Ectodermal cell (in vitro differentiated cells): ENCODE data around the gene TSTD2.
"Not testable (repeated sequence)": the region's sequence is repeated elsewhere in the genome, so short reads cannot be mapped to it uniquely, and the experiment has no call there.

Experiments used
- H3K27ac ChIP-seq: 2 replicates; pipeline ENCODE4 v1.7.0; 2013; ENCODE audit warnings: mild to moderate bottlenecking, low read depth, low read length; ENCODE audit not compliant: insufficient read depth, poor library complexity, severe bottlenecking
- H3K27me3 ChIP-seq: 2 replicates; pipeline ENCODE4 v1.7.0; 2013; ENCODE audit warnings: mild to moderate bottlenecking, low read length; ENCODE audit not compliant: insufficient read depth, control insufficient read depth, poor library complexity, severe bottlenecking
- H3K36me3 ChIP-seq: one replicate; pipeline ENCODE4 v1.7.0; 2013; ENCODE audit warnings: low read length; ENCODE audit not compliant: control insufficient read depth, insufficient read depth
- H3K4me1 ChIP-seq: one replicate; pipeline ENCODE4 v1.7.0; 2013; ENCODE audit warnings: low read length; ENCODE audit not compliant: control insufficient read depth, insufficient read depth
- H3K4me3 ChIP-seq: 2 replicates; pipeline ENCODE4 v1.7.0; 2013; ENCODE audit warnings: low read depth, low read length, control low read depth; ENCODE audit not compliant: insufficient read depth
- H3K9me3 ChIP-seq: 2 replicates; pipeline ENCODE4 v1.7.0; 2013; ENCODE audit warnings: mild to moderate bottlenecking, low read length, moderate library complexity; ENCODE audit not compliant: control insufficient read depth
- WGBS, 2 experiments: methylation state at CpG; one replicate each; pipeline ENCODE4 v1.1.7; 2013; ENCODE audit warnings: missing lambda C conversion rate in 2 of 2; 5-methylcytosine and 5-hydroxymethylcytosine counted together

Gene TSTD2

DNA sequence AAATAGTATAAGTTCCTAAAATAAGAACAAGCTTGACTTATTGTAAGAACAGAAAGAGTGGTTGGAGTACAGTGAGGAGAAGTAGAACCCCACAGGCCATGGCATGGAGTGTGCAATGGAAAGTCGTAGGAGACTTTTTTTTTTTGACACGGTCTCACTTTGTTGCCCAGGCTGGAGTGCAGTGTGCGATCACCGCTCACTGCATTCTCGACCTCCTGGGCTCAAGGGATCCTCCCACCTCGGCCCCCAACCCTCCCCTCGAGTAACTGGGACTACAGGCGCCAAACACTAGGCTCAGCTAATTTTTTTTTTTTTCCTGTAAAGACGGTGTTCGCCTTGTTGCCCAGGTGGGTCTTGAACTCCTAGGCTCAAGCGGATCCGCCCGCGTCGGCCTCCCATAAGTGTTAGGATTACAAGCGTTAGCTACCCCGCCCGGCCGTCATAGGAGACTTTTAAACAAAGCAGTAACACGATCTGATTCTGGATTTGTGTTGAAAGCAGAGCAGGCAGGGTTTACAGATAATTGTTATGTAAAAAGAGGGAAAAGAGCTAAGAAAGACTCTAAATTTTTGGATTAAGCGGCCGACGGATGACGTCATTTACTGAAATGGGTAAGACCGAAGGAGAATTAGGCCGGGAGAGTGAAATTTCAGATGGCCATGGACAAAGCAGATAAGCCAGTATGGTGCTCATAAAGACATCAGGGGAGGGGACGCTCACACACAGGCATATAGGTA is 752 bp downstream of the TSTD2 start:
- Histone ChIP-seq H3K4me1 (peaks cover 9% of the 10 kb centered on the region), H3K9me3 (no peaks in the 10 kb centered on the region), H3K36me3 (no peaks in the 10 kb centered on the region), H3K27ac (peak overlapping the region; percentile 100), H3K4me3 (peak overlapping the region; percentile 86), H3K27me3 (no peaks in the 10 kb centered on the region)
- WGBS, 2 experiments: 0 to 1% methylated on average over 27 of the region's 27 CpGs

DNA sequence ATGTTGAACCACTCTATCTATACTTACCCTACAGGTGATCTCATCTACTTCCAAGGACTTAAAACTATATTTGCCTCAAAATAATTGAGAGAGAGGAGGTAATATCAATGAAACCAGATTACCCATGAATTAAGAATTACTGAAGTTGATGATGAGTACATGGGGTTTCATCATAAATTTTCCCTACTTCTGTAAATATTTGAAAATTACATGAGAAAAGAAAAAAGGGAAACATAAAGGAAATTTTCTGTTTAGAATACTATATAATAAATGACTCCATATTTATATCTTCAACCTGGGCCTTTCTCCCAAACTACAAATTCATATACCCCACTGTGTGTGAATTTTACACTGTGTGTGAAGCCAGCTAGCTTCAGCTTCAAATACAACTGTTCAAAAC is 2.6 kb downstream of the TSTD2 start:
- no peak overlapping the region for H3K4me3 ChIP-seq

DNA sequence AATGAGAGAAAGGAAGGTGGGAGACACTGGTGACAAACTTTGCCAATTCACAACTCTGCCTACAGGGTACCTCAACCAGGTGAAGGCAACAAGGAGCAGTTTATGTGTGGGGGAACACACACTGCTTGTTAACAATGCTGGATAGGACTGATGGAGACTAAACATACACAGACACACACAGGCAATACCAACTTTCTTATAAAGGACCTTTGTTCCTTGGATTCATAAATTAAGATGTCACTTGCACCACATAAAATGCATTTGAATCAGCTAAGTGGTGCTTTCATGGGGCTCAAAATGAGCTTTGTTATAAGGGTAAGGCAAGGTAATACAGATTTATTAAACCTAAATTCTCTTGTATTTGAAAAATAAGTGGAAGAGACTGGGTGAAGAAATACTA is 4.0 kb downstream of the TSTD2 start:
- H3K36me3 ChIP-seq: peaks cover 18% of the 10 kb centered on the region
- no peaks in the 10 kb centered on the region for H3K9me3 ChIP-seq
- H3K27ac ChIP-seq: no peak overlapping the region
- no peak overlapping the region for H3K4me3 ChIP-seq
- H3K4me1 ChIP-seq: peaks cover 9% of the 10 kb centered on the region
- no peaks in the 10 kb centered on the region for H3K27me3 ChIP-seq

More for the DNA sequence above, 2.6 kb downstream of the TSTD2 start:
- Histone ChIP-seq H3K4me1 (peaks cover 9% of the 10 kb centered on the region), H3K27me3 (no peaks in the 10 kb centered on the region), H3K36me3 (peaks cover 4% of the 10 kb centered on the region), H3K27ac (no peak overlapping the region), H3K9me3 (no peaks in the 10 kb centered on the region)

GRCh38 chr9:97628668-97629067 is 4.5 kb downstream of the TSTD2 start:
- Histone ChIP-seq H3K27ac (no peak overlapping the region), H3K36me3 (peaks cover 21% of the 10 kb centered on the region), H3K4me3 (no peak overlapping the region), H3K27me3 (no peaks in the 10 kb centered on the region), H3K4me1 (peaks cover 9% of the 10 kb centered on the region), H3K9me3 (no peaks in the 10 kb centered on the region)
- WGBS, 2 experiments: 65% methylated on average over 3 of the region's 3 CpGs

GRCh38 chr9:97627624-97628023 is 5.5 kb downstream of the TSTD2 start:
- Histone ChIP-seq H3K4me1 (peaks cover 9% of the 10 kb centered on the region), H3K27me3 (no peaks in the 10 kb centered on the region), H3K36me3 (peaks cover 26% of the 10 kb centered on the region), H3K27ac (no peak overlapping the region), H3K4me3 (no peak overlapping the region), H3K9me3 (no peaks in the 10 kb centered on the region)
- 95 to 96% methylated on average over 5 of the region's 5 CpGs for WGBS, 2 experiments

- no peak overlapping the region for H3K4me3 ChIP-seq
- H3K27me3 ChIP-seq: no peaks in the 10 kb centered on the region
- peaks cover 30% of the 10 kb centered on the region for H3K36me3 ChIP-seq
- 63 to 94% methylated on average over 2 to 3 of the region's 3 CpGs for WGBS, 2 experiments
- H3K9me3 ChIP-seq: no peaks in the 10 kb centered on the region
- peaks cover 4% of the 10 kb centered on the region for H3K4me1 ChIP-seq
- H3K27ac ChIP-seq: no peak overlapping the region
Observed at GRCh38 chr9:97625620-97626019, 7.5 kb downstream of the TSTD2 start.

DNA sequence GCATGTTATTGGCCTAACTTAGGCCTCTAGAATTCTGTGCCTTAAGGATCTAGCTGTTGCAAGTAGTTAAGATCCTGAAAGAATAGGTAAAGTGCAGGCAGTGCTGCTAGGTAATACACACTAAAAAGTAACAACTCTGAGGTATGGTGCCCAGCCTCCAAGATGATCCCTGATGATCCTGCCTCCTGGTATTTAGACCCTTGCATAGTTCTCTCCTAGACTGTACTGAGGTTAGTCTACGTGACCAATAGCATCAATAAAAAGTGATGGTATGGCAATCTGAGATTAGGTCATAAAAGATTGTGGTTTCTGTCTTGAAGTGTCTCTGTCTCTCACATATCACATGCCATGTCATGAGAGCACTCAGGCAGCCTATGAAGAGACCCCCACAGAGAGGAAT is 9.2 kb downstream of the TSTD2 start:
- H3K9me3 ChIP-seq: no peaks in the 10 kb centered on the region
- 91 to 100% methylated on average over 1 of the region's 1 CpG for WGBS, 2 experiments
- H3K27me3 ChIP-seq: no peaks in the 10 kb centered on the region
- peaks cover 4% of the 10 kb centered on the region for H3K4me1 ChIP-seq
- H3K36me3 ChIP-seq: peaks cover 30% of the 10 kb centered on the region
- no peak overlapping the region for H3K27ac ChIP-seq
- no peak overlapping the region for H3K4me3 ChIP-seq

GRCh38 chr9:97622483-97622882 is 10.7 kb downstream of the TSTD2 start:
- H3K27ac ChIP-seq, H3K4me1 ChIP-seq, H3K4me3 ChIP-seq, H3K9me3 ChIP-seq, H3K27me3 ChIP-seq: not testable (repeated sequence)
- WGBS, 2 experiments: 90 to 96% methylated on average over 5 of the region's 5 CpGs
- H3K36me3 ChIP-seq: peaks cover 30% of the 10 kb centered on the region

- H3K9me3 ChIP-seq, H3K27ac ChIP-seq, H3K4me3 ChIP-seq, H3K4me1 ChIP-seq, H3K27me3 ChIP-seq: not testable (repeated sequence)
- whole genome bisulfite sequencing, 2 experiments: 91 to 98% methylated on average over 2 of the region's 2 CpGs
- peaks cover 25% of the 10 kb centered on the region for H3K36me3 ChIP-seq
Observed at GRCh38 chr9:97620063-97620462, 13.1 kb downstream of the TSTD2 start.

- WGBS, 2 experiments: 88 to 93% methylated on average over 1 of the region's 1 CpG
- no peaks in the 10 kb centered on the region for H3K9me3 ChIP-seq
- no peaks in the 10 kb centered on the region for H3K4me1 ChIP-seq
- H3K36me3 ChIP-seq: peaks cover 13% of the 10 kb centered on the region
- H3K4me3 ChIP-seq: no peak overlapping the region
- H3K27ac ChIP-seq: no peak overlapping the region
- no peaks in the 10 kb centered on the region for H3K27me3 ChIP-seq
Observed at GRCh38 chr9:97617939-97618416, 15.2 kb downstream of the TSTD2 start.
